Glomerular endothelial cell (primary cell): ENCODE measurements around the gene LAMB1. TPM values are rescaled to one million over a fixed set of nuclear protein-coding genes. Genes with fewer than 3 reads are reported as not detected.
"Not testable (repeated sequence)": the region's sequence is repeated elsewhere in the genome, so short reads cannot be mapped to it uniquely, and the experiment has no call there.

Source experiments
- DNase-seq: peaks from one replicate; pipeline ENCODE4 v3.0.0-alpha.2; 2011; ENCODE audit warnings: low read depth, low spot score; ENCODE audit errors: extremely low read depth
- total RNA-seq: library from RNA; depleted of rRNA; stranded (reverse); fragments of >200 nt; gene quantifications from 2 replicates; pipeline ENCODE4 v1.2.3, GENCODE V29; 2015

LAMB1 gene
- total RNA-seq = 458 and 732 TPM in 2 replicates

DNA sequence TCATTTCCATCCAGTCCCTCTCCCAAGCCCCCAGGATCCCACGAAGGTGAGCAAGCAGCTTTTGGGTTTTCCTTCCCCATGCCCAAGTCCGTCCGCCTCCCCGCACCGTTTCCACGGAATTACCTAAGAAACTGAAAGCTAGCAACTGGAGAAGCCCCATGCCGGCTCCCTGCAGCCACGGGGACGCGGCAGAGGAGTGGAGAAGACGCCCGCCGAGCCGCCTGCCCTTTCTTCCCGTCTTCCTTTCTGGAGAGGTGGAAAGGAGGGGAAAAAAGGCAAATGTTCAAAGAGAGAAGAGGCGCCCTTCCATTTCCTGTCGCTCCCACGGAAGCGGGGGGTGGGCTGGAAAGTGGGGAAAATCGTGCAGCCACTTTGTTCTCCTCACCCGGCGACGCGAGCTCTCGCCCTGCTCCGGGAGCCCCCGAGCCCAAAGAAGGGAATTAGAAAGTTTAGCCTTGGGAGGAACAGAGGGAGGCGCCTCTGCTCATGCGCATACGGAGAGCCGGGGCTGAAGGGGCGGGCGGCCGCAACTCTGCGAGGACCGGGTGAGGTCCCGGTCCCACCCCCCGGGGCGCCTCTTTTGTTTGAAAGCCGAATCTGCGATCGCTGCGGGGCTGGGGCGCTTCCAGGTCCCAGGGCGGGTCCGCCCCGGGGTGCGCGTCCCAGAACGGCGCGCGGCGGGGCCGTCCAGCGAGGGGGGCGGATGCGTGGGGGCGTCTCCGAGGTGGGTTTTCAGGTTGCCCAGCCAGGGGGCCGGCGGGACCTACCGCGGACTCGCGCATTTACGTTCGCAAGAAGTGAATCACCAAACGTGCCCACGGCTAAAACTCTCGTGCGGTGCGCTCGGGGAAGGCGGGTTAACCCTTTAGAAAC, at the start of gene LAMB1:
LAMB1 (minus strand) TSS at position 436 of the 873 bp plus-strand sequence; CDS start at position 160, 276 bp downstream.
- DNase-seq = no peak

DNA sequence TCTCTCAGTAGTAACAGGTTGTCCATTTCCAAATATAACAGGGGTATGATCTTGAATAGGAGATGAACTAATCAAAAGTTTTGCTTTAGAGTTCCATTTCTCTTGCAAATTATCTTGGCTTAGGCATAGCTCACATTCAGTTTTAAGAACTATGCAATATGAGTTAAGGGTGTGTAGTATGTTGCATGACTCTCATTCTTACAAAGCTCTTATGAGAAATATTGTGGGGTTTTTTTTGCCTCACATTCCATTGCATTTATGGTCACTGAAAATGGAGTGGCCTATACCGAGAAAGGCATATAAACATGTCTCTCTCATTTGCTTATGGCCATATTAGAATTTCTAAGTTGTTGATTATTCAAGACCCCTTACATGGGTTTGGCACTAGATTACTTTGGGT, 48.5 kb upstream of the LAMB1 start:
- DNase-seq = no peak

GRCh38 chr7:108049962-108050361, 47.0 kb upstream of the LAMB1 start:
- no peak for DNase-seq

DNA sequence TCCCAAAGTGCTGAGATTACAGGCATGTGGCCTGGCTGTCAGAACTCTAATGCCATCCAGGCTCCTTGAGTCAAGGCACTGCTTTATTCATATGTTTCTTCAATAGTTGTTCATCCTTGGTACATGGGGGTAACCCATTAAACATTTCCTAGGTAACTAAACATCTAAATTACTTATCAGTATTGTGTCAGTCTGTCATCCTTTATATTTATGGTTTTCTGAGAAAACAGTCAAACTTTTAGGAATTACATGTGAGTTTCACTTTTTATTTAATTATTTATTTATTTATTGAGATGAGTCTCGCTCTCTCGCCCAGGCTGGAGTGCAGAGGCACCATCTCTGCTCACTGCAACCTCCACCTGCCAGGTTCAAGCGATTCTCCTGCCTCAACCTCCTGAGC, 45.5 kb upstream of the LAMB1 start:
- no peak for DNase-seq

DNA sequence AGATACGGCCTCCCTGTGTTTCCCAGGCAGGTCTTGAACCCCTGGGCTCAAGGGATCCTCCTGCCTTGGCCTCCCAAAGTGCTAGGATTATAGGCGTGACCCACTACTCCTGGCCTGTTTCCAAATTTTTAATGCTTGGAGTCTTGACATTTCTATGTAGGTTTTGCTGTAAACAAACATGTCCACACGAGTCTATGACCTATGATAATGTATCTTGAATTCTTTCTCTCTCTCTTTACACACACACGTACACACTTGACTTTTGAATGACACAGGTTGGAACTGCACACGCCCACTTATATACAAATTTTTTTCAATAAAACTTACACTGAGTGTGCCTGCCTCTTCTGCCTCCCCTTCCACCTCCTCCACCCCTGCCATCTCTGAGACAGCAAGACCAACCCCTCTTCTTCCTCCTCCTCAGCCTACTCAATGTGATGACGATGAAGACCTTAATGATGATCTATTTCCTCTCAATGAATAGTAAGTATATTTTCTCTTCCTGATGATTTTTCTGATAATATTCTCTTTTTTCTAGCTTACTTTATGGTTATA, 44.1 kb upstream of the LAMB1 start:
- no peak for DNase-seq

GRCh38 chr7:108045669-108046068, 42.7 kb upstream of the LAMB1 start:
- no peak for DNase-seq

DNA sequence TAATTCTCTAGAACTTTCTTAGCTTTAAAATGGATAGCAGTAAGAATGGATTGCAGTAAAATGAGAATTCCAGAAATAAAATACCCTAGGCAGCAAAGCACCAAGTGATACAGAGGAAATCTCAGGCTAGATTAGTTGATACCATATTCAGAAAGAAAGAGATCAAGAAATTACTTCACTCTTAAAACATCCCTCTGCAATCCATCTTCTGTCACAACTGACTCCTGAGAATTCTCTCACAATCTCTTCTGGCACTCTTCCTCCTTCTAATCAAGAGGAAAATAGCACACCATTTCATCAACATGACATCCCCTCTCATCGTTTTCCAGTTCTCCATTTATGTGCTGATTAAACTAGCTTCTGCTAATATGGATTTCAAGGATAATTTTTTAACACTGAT, 42.2 kb upstream of the LAMB1 start:
- DNase-seq = no peak

DNA sequence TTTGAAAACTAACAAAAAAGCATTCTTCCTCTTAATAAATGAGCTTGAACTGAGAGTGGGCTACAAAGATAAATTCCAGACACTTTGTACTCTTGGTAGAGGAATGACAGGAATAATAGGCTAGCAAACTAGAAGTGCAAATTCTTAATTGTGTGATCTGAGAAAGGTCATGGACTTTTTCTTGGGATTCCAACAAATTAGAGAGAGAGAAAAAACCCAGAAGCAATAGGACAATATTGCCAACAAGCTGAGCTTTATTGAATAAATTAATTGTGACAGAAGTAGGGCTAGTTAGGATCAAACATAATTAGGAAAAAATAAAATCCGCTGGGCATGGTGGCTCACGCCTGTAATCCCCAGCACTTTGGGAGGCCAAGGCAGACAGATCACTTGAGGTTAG, 41.4 kb upstream of the LAMB1 start:
- no peak for DNase-seq

GRCh38 chr7:108038986-108039385, 36.0 kb upstream of the LAMB1 start:
- no peak for DNase-seq

- DNase-seq = no peak
Observed at GRCh38 chr7:108037741-108038140, 34.8 kb upstream of the LAMB1 start.

- DNase-seq = no peak
Observed at GRCh38 chr7:108037140-108037539, 34.2 kb upstream of the LAMB1 start.

- no peak for DNase-seq
Observed at GRCh38 chr7:108034586-108034985, 31.6 kb upstream of the LAMB1 start.

- DNase-seq = no peak
Observed at GRCh38 chr7:108033776-108034497, 31.0 kb upstream of the LAMB1 start.

- DNase-seq = not testable (repeated sequence)
Observed at GRCh38 chr7:108033309-108033708, 30.3 kb upstream of the LAMB1 start.

DNA sequence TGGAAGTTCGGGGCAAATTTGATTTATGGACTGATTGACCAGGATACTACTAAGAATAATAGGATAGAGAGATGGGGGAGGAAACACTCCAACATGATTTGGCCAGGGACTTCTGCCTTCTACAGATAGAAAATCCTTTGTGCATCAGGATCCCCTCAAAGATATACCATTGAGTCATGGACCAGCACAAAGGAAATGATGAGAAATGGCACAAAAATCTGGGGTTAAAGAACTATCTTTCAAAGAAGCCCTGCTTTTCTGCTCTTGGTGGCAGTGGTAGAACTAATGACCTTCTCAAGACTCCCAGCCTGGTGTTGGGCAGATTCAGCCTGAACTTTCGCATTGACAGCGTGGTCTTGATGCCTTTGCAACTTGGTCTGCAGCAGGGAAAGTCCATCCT, 27.6 kb upstream of the LAMB1 start:
- no peak for DNase-seq

GRCh38 chr7:108029034-108029433, 26.1 kb upstream of the LAMB1 start:
- DNase-seq = no peak

DNA sequence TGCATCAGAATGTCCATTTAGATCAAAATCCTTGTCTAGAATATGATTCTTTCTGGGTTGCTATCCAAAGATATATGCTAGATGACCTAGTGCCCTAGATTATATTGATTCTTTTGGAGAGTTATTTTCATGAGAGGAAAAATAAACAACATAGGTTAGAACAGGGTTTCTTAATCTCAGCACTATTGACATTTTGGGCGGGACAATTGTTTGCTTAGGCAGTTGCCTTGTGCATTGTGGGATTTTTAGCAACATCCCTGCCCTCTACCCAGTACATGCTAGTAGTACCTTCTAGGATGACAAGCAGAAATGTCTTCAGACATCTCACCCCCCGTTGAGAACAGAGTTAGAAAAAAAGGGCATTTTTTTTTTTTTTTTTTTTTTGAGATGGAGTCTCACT, 25.1 kb upstream of the LAMB1 start:
- no peak for DNase-seq

- no peak for DNase-seq
Observed at GRCh38 chr7:108027239-108027638, 24.3 kb upstream of the LAMB1 start.

GRCh38 chr7:108026647-108027046, 23.7 kb upstream of the LAMB1 start:
- DNase-seq = no peak

GRCh38 chr7:108026116-108026515, 23.2 kb upstream of the LAMB1 start:
- DNase-seq = no peak

GRCh38 chr7:108024538-108024937, 21.6 kb upstream of the LAMB1 start:
- no peak for DNase-seq

- no peak for DNase-seq
Observed at GRCh38 chr7:108020585-108020984, 17.6 kb upstream of the LAMB1 start.
